Caco-2 (cell line): ENCODE results near the gene COMMD3. TPM values are rescaled to one million over a fixed set of nuclear protein-coding genes. Genes with fewer than 3 reads are reported as not detected.

ENCODE experiments used
- BruUV-seq: library from RNA; stranded (reverse); fragments of 400-500 nt; replicated peaks from 2 replicates; lab custom pipeline; 2021; lab: Mats Ljungman, UMichigan
- CTCF ChIA-PET: fragments of 300-600 bp; sonication (Branson Sonifier 250); formaldehyde crosslinking; loops from one replicate; lab custom pipeline; 2022; ENCODE audit warnings: antibody characterized with exemption; lab: Charles Lee
- POLR2A ChIA-PET: fragments of 300-600 bp; sonication (Branson Sonifier 250); formaldehyde crosslinking; loops from one replicate; lab custom pipeline; 2022; ENCODE audit warnings: antibody characterized with exemption; lab: Charles Lee
- DNase-seq, 2 experiments: peaks; one replicate each; pipeline versions ENCODE4 v3.0.0 to v3.0.0-alpha.2; 2020 to 2022
- H3K27me3 ChIP-seq: replicated peaks from 2 replicates; pipeline ENCODE4 v1.6.0; 2011; ENCODE audit warnings: low read length; ENCODE audit not compliant: control insufficient read depth, insufficient read depth
- H3K36me3 ChIP-seq: 2 replicates; pipeline ENCODE4 v1.5.1; 2011; ENCODE audit warnings: low read length; ENCODE audit not compliant: control insufficient read depth, insufficient read depth
- H3K4me1 ChIP-seq: fragments of 250-450 bp; sonication (Bioruptor Pico); 2 replicates; pipeline ENCODE4 v1.5.1; 2020; ENCODE audit warnings: mild to moderate bottlenecking
- H3K4me3 ChIP-seq: 2 replicates; pipeline ENCODE4 v1.5.1; 2011; ENCODE audit warnings: low read depth, mild to moderate bottlenecking, control low read depth, low read length
- H3K9me3 ChIP-seq: fragments of 250-450 bp; sonication (Bioruptor Pico); 2 replicates; pipeline ENCODE4 v1.5.1; 2020; ENCODE audit warnings: mild to moderate bottlenecking, moderate library complexity
- H3K27ac Mint-ChIP-seq: one replicate; pipeline ENCODE4 v1.8.0; 2022; ENCODE audit warnings: mixed read lengths; ENCODE audit not compliant: unreplicated experiment
- H3K27me3 Mint-ChIP-seq: one replicate; pipeline ENCODE4 v1.8.0; 2022; ENCODE audit warnings: mixed read lengths; ENCODE audit not compliant: insufficient read depth, unreplicated experiment
- H3K36me3 Mint-ChIP-seq: one replicate; pipeline ENCODE4 v1.8.0; 2022; ENCODE audit warnings: mild to moderate bottlenecking, mixed read lengths; ENCODE audit not compliant: insufficient read depth, unreplicated experiment
- H3K4me1 Mint-ChIP-seq: one replicate; pipeline ENCODE4 v1.8.0; 2022; ENCODE audit warnings: low read depth, mixed read lengths; ENCODE audit not compliant: unreplicated experiment
- H3K4me3 Mint-ChIP-seq: one replicate; pipeline ENCODE4 v1.8.0; 2022; ENCODE audit warnings: mild to moderate bottlenecking, moderate library complexity, mixed read lengths; ENCODE audit not compliant: unreplicated experiment
- H3K9me3 Mint-ChIP-seq: one replicate; pipeline ENCODE4 v1.8.0; 2022; ENCODE audit warnings: mixed read lengths; ENCODE audit not compliant: unreplicated experiment
- CTCF ChIP-seq, 2 experiments: fragments of 200-600 bp in 1 of 2; IDR thresholded peaks; 1 replicate in 1 of 2; 2 replicates in 1 of 2; pipeline versions ENCODE4 v1.5.1 to v1.8.0; 2011 to 2022; ENCODE audit warnings: antibody characterized with exemption in 1 of 2, control low read depth in 1 of 2, inconsistent platforms in 1 of 2, low read depth in 1 of 2, low read length in 1 of 2, mild to moderate bottlenecking in 1 of 2, moderate library complexity in 1 of 2; ENCODE audit not compliant: insufficient read depth in 1 of 2, severe bottlenecking in 1 of 2, unreplicated experiment in 1 of 2
- intact Hi-C: fragments of 100-400 bp; cut with micrococcal nuclease; formaldehyde crosslinking; loops from one replicate; pipeline ENCODE4 v1.10.0; 2022; ENCODE audit not compliant: unreplicated experiment
- total RNA-seq: library from RNA; stranded (reverse); gene quantifications from 2 replicates; pipeline ENCODE4 v1.2.3, GENCODE V29; 2022

The COMMD3 gene
- total RNA-seq, 1 experiment from 2014 or later = 50.7 TPM

GRCh38 chr10:22323538-22324305, 7.5 kb downstream of the COMMD3 start:
- H3K4me3 Mint-ChIP-seq = peak overlapping the region; percentile 71

GRCh38 chr10:22324413-22324812, 8.2 kb downstream of the COMMD3 start:
- Histone ChIP-seq H3K4me1 (peaks cover 41% of the 10 kb centered on the region), H3K27me3 (no peaks in the 10 kb centered on the region), H3K9me3 (no peaks in the 10 kb centered on the region), H3K36me3 (peaks cover 2% of the 10 kb centered on the region; the same call in 1 of the 2 replicates), H3K4me3 (peak overlapping the region; percentile 62)
- no peak for TF ChIP-seq CTCF (IDR thresholded peaks at IDR 0.05; ENCODE audit: insufficient read depth in 1 of 2, low read depth in 1 of 2, low read length in 1 of 2, severe bottlenecking in 1 of 2, unreplicated experiment in 1 of 2)
- Mint-ChIP-seq H3K4me1 (peaks cover 21% of the 10 kb centered on the region), H3K27ac (no peak overlapping the region), H3K9me3 (no peaks in the 10 kb centered on the region), H3K4me3 (peak overlapping the region; percentile 71), H3K27me3 (peaks cover 2% of the 10 kb centered on the region), H3K36me3 (peaks cover 53% of the 10 kb centered on the region)
- POLR2A ChIA-PET = interaction anchor here (0.9 to 1.2 kb wide), 2 partner anchors 8 to 16 kb away, joined by 3 to 5 read pairs; partner anchors contain the start of gene COMMD3
- intact Hi-C loops = loop anchor here (5.0 to 10.0 kb wide), 3 partner anchors 240 to 792 kb away; partner anchors contain the start of gene MLLT10
- no TSS peak for BruUV-seq
- no peak for DNase-seq
- CTCF ChIA-PET = interaction anchor here (0.7 kb wide), 1 partner anchor 661 kb away, joined by 3 read pairs; no protein-coding TSS in a partner anchor

More at GRCh38 chr10:22323538-22324305, 7.5 kb downstream of the COMMD3 start:
- no peaks in the 10 kb centered on the region for H3K9me3 Mint-ChIP-seq
- intact Hi-C loops = loop anchor here (2.0 to 10.0 kb wide), 4 partner anchors 113 to 791 kb away; partner anchors contain the start of gene MLLT10
- no TSS peak for BruUV-seq
- ChIA-PET CTCF (no interaction called here), POLR2A (interaction anchor here (0.9 to 1.2 kb wide), 2 partner anchors 7 to 17 kb away, joined by 3 to 5 read pairs; partner anchors contain the start of gene COMMD3)
- peaks cover 2% of the 10 kb centered on the region for H3K27me3 Mint-ChIP-seq
- Histone ChIP-seq H3K4me1 (peaks cover 41% of the 10 kb centered on the region), H3K9me3 (no peaks in the 10 kb centered on the region), H3K4me3 (no peak overlapping the region), H3K36me3 (no peaks in the 10 kb centered on the region), H3K27me3 (no peaks in the 10 kb centered on the region)
- no peak overlapping the region for H3K27ac Mint-ChIP-seq
- peaks cover 48% of the 10 kb centered on the region for H3K36me3 Mint-ChIP-seq
- TF ChIP-seq CTCF (IDR thresholded peaks at IDR 0.05; ENCODE audit: insufficient read depth in 1 of 2, low read depth in 1 of 2, low read length in 1 of 2, severe bottlenecking in 1 of 2, unreplicated experiment in 1 of 2) = no peak
- DNase-seq = no peak
- H3K4me1 Mint-ChIP-seq = peaks cover 21% of the 10 kb centered on the region

- Histone ChIP-seq H3K4me1 (peaks cover 39% of the 10 kb centered on the region), H3K27me3 (no peaks in the 10 kb centered on the region), H3K4me3 (peak overlapping the region; percentile 62), H3K36me3 (peaks cover 2% of the 10 kb centered on the region; the same call in 1 of the 2 replicates), H3K9me3 (no peaks in the 10 kb centered on the region)
- no peaks in the 10 kb centered on the region for H3K9me3 Mint-ChIP-seq
- peaks cover 21% of the 10 kb centered on the region for H3K4me1 Mint-ChIP-seq
- ChIA-PET CTCF (interaction anchor here (0.7 kb wide), 1 partner anchor 660 kb away, joined by 3 read pairs; no protein-coding TSS in a partner anchor), POLR2A (interaction anchor here (1.2 kb wide), 1 partner anchor 8 kb away, joined by 3 read pairs; the partner anchor contains the start of gene COMMD3)
- H3K27me3 Mint-ChIP-seq = peaks cover 2% of the 10 kb centered on the region
- intact Hi-C loops = loop anchor here (5.0 to 10.0 kb wide), 3 partner anchors 240 to 793 kb away; partner anchors contain the start of gene MLLT10
- H3K4me3 Mint-ChIP-seq = peak overlapping the region; percentile 71
- H3K36me3 Mint-ChIP-seq = peaks cover 57% of the 10 kb centered on the region
- TSS peak; percentile 38 for BruUV-seq
- no peak for TF ChIP-seq CTCF (IDR thresholded peaks at IDR 0.05; ENCODE audit: insufficient read depth in 1 of 2, low read depth in 1 of 2, low read length in 1 of 2, severe bottlenecking in 1 of 2, unreplicated experiment in 1 of 2)
- peak overlapping the region; percentile 57 for H3K27ac Mint-ChIP-seq
- no peak for DNase-seq
Measured at GRCh38 chr10:22324893-22325271, 8.7 kb downstream of the COMMD3 start.
